Measurements from ENCODE around the gene SIGLEC7.

SIGLEC7 gene

GRCh38 chr19:51135004-51135403 is 7.1 kb upstream of the SIGLEC7 start:
- no peak for TF ChIP-seq CTCF (IDR thresholded peaks at IDR 0.05)
- Histone ChIP-seq H3K36me3 (peaks cover 12% of the 10 kb centered on the region), H3K4me3 (ENCODE audit: low read depth in 1 of 2, low read length in 1 of 2) (no peak overlapping the region), H3K9me3 (no peaks in the 10 kb centered on the region), H3K4me1 (ENCODE audit: control insufficient read depth in 1 of 2, insufficient read depth in 1 of 2, low read depth in 1 of 2, low read length in 1 of 2) (peaks cover 96 to 97% of the 10 kb centered on the region in 2 experiments), H3K27ac (peak overlapping the region; percentile 100), H3K27me3 (no peaks in the 10 kb centered on the region)

GRCh38 chr19:51135986-51136762 is 5.9 kb upstream of the SIGLEC7 start:
- Histone ChIP-seq H3K9me3 (no peaks in the 10 kb centered on the region), H3K4me1 (ENCODE audit: control insufficient read depth in 1 of 2, insufficient read depth in 1 of 2, low read depth in 1 of 2, low read length in 1 of 2) (peaks cover 96 to 97% of the 10 kb centered on the region in 2 experiments), H3K27ac (peak overlapping the region; percentile 100), H3K4me3 (ENCODE audit: low read depth in 1 of 2, low read length in 1 of 2) (peak overlapping the region; percentile 51 to 59), H3K27me3 (no peaks in the 10 kb centered on the region), H3K36me3 (no peaks in the 10 kb centered on the region)
- no peak for TF ChIP-seq CTCF (IDR thresholded peaks at IDR 0.05)

- no peak for TF ChIP-seq CTCF (IDR thresholded peaks at IDR 0.05)
- H3K9me3 ChIP-seq: no peaks in the 10 kb centered on the region
- H3K4me1 ChIP-seq (ENCODE audit: control insufficient read depth in 1 of 2, insufficient read depth in 1 of 2, low read depth in 1 of 2, low read length in 1 of 2): peaks cover 96 to 97% of the 10 kb centered on the region in 2 experiments
- H3K36me3 ChIP-seq: no peaks in the 10 kb centered on the region
- no peaks in the 10 kb centered on the region for H3K27me3 ChIP-seq
- peak overlapping the region; percentile 51 to 59 for H3K4me3 ChIP-seq (ENCODE audit: low read depth in 1 of 2, low read length in 1 of 2)
- H3K27ac ChIP-seq: peak overlapping the region; percentile 100
These were observed 5.1 kb upstream of the SIGLEC7 start for GRCh38 chr19:51136851-51137551.

DNA sequence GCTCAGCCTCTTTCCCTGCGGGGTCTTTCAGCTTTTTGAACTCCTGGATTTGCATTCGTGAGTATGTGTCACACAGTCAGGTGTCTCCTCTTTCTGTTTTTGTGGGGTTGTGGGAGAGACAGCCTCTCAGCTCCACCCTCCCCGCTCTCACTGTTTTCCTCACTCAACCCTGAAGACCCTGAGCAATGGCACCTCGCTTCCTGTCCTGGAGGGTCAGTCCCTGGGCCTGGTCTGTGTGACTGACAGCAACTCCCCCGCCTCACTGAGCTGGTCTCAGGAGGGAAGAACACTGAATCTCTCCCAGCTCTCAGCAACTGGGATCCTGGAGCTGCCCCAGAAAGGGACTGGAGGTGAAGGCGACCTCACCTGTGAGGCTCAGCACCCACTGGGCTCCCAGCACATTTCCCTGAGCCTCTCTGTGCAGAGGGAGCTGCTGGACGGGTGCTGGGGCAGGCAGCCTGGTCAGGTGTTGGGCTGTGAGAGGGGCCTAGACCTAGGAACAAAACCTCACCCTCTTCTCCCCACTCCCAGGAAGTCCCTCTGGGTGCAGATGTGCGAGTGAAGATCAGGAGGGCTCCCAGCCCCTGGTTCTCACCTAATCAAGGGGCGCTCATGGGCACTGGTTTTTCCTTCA is 4.2 kb upstream of the SIGLEC7 start:
- Histone ChIP-seq H3K27ac (peak overlapping the region; percentile 100), H3K4me1 (ENCODE audit: control insufficient read depth in 1 of 2, insufficient read depth in 1 of 2, low read depth in 1 of 2, low read length in 1 of 2) (peaks cover 96 to 98% of the 10 kb centered on the region in 2 experiments), H3K27me3 (no peaks in the 10 kb centered on the region), H3K4me3 (ENCODE audit: low read depth in 1 of 2, low read length in 1 of 2) (peak overlapping the region; percentile 51 to 59), H3K9me3 (no peaks in the 10 kb centered on the region), H3K36me3 (no peaks in the 10 kb centered on the region)
- TF ChIP-seq CTCF (IDR thresholded peaks at IDR 0.05): no peak

DNA sequence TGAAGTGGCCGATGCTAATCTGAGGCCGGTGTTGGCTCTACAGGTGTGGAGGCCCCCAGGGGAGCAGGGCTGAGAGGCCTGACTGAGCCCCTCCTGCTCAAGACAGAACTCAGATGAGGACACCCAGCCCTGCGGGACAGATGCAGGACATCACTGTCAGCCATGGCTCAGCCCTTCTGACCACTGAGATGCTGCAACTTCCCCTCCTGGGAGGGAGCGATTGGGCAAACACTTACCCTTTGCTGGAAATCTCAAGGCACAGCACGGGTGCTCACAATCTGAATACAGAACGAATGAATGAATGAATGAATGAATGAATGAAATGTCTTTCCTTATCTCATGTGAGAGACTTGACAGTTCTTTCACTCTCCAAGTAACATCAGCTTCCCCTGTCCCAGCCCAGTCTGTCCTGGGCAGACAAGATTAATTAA is 3.5 kb upstream of the SIGLEC7 start:
- Histone ChIP-seq H3K4me3 (ENCODE audit: low read depth in 1 of 2, low read length in 1 of 2) (peak overlapping the region; percentile 51 to 59), H3K9me3 (no peaks in the 10 kb centered on the region), H3K36me3 (no peaks in the 10 kb centered on the region), H3K27ac (peak overlapping the region; percentile 100), H3K27me3 (no peaks in the 10 kb centered on the region), H3K4me1 (ENCODE audit: control insufficient read depth in 1 of 2, insufficient read depth in 1 of 2, low read depth in 1 of 2, low read length in 1 of 2) (peaks cover 96 to 99% of the 10 kb centered on the region in 2 experiments)
- peak; percentile 45 for TF ChIP-seq CTCF (IDR thresholded peaks at IDR 0.05)

All from neutrophil (primary cell).